ENCODE data around the gene ITGAX. TPM values are rescaled to one million over a fixed set of nuclear protein-coding genes. Genes with fewer than 3 reads are reported as not detected.

Gene ITGAX
- total RNA-seq, 1 donor from 2014 or later, result not detected

- H3K27ac Mint-ChIP-seq, result no peak overlapping the region
- no peak overlapping the region for H3K4me3 Mint-ChIP-seq
- TF ChIP-seq CTCF (IDR thresholded peaks at IDR 0.05; ENCODE audit: unreplicated experiment), result no peak
Observed at GRCh38 chr16:31344712-31345111, 10.3 kb upstream of the ITGAX start.

GRCh38 chr16:31347445-31347844, 7.5 kb upstream of the ITGAX start:
- peaks cover 27% of the 10 kb centered on the region for H3K27me3 Mint-ChIP-seq (ENCODE audit: low read depth)
- H3K4me1 Mint-ChIP-seq, result no peaks in the 10 kb centered on the region
- no peaks in the 10 kb centered on the region for H3K9me3 Mint-ChIP-seq
- no peak overlapping the region for H3K27ac Mint-ChIP-seq
- H3K36me3 Mint-ChIP-seq, result no peaks in the 10 kb centered on the region
- no peak for DNase-seq (ENCODE audit: low spot score in 2 of 2, unreplicated experiment in 2 of 2)
- no peak overlapping the region for H3K4me3 Mint-ChIP-seq
- no peak for TF ChIP-seq CTCF (IDR thresholded peaks at IDR 0.05; ENCODE audit: unreplicated experiment)

More at GRCh38 chr16:31344712-31345111, 10.3 kb upstream of the ITGAX start:
- no peak for DNase-seq (ENCODE audit: low spot score in 2 of 2, unreplicated experiment in 2 of 2)
- H3K4me1 Mint-ChIP-seq, result no peaks in the 10 kb centered on the region
- H3K9me3 Mint-ChIP-seq, result no peaks in the 10 kb centered on the region
- peaks cover 22% of the 10 kb centered on the region for H3K27me3 Mint-ChIP-seq (ENCODE audit: low read depth)
- no peaks in the 10 kb centered on the region for H3K36me3 Mint-ChIP-seq

GRCh38 chr16:31348579-31348978, 6.4 kb upstream of the ITGAX start:
- Mint-ChIP-seq H3K9me3 (no peaks in the 10 kb centered on the region), H3K27me3 (ENCODE audit: low read depth) (peaks cover 35% of the 10 kb centered on the region), H3K4me3 (no peak overlapping the region), H3K36me3 (no peaks in the 10 kb centered on the region), H3K27ac (no peak overlapping the region), H3K4me1 (no peaks in the 10 kb centered on the region)
- no peak for DNase-seq (ENCODE audit: low spot score in 2 of 2, unreplicated experiment in 2 of 2)
- no peak for TF ChIP-seq CTCF (IDR thresholded peaks at IDR 0.05; ENCODE audit: unreplicated experiment)

DNA sequence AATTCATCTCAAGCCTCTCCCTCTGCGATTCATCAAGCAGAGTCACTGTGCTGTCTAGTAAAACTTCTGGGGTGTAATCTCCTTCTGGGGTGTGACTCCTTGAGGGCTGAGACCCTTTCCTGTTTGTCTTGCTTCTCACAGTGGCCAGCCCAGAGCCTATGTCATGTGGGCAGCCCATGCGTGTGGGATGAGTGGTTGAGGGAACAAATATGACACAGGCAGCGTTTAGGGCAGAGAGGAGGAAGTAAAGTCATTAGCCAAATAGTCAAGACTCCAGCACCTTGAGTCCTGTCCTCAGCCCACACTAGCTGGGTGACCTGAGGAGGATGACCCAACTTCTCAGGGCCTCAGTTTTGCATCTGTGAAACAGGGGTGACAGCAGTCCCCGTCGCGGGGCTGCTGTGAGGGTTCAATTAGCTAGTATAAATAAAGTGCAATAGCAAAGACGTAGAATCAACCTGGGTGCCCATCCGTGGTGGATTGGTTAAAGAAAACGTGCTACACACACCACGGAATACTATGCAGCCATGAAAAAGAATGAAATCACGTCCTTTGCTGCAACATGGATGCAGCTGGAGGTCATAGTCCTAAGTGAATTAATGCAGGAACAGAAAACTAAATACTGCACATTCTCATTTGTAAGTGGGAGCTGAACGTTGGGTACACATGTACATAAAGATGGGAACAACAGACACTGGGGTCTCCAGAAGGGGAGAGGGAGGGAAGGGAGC, 4.5 kb upstream of the ITGAX start:
- no peak for TF ChIP-seq CTCF (IDR thresholded peaks at IDR 0.05; ENCODE audit: unreplicated experiment)
- Mint-ChIP-seq H3K27ac (no peak overlapping the region), H3K4me1 (no peaks in the 10 kb centered on the region), H3K27me3 (ENCODE audit: low read depth) (peaks cover 38% of the 10 kb centered on the region), H3K9me3 (no peaks in the 10 kb centered on the region), H3K36me3 (no peaks in the 10 kb centered on the region), H3K4me3 (no peak overlapping the region)
- no peak for DNase-seq (ENCODE audit: low spot score in 2 of 2, unreplicated experiment in 2 of 2)

- no peak for TF ChIP-seq CTCF (IDR thresholded peaks at IDR 0.05; ENCODE audit: unreplicated experiment)
- Mint-ChIP-seq H3K27ac (no peak overlapping the region), H3K4me1 (no peaks in the 10 kb centered on the region), H3K36me3 (no peaks in the 10 kb centered on the region), H3K4me3 (no peak overlapping the region), H3K9me3 (no peaks in the 10 kb centered on the region), H3K27me3 (ENCODE audit: low read depth) (peaks cover 35% of the 10 kb centered on the region)
- no peak for DNase-seq (ENCODE audit: low spot score in 2 of 2, unreplicated experiment in 2 of 2)
Observed at GRCh38 chr16:31351246-31351941, 3.6 kb upstream of the ITGAX start.
